ENCODE measurements around the gene PCBD1. TPM values are rescaled to one million over a fixed set of nuclear protein-coding genes. Genes with fewer than 3 reads are reported as not detected.
A peak's percentile ranks its signal among the peaks of the same experiment; 100 is the strongest.

The PCBD1 gene
- total RNA-seq, 1 experiment from 2014 or later = 39.7 TPM

- H3K9me3 ChIP-seq (ENCODE audit: control insufficient read depth, low read depth, low read length) = no peaks in the 10 kb centered on the region
- H2BK20ac ChIP-seq (ENCODE audit: low read depth, low read length, poor library complexity, severe bottlenecking) = no peak overlapping the region
- H2AK5ac ChIP-seq (ENCODE audit: insufficient read length, low read length) = no peak overlapping the region
- Mint-ChIP-seq H3K9me3 (no peaks in the 10 kb centered on the region), H3K27ac (peak overlapping the region in 2 of 3 experiments; percentile 38 to 66; a peak in 1 of 7 replicates), H3K36me3 (ENCODE audit: insufficient read depth in 1 of 3, low read depth in 3 of 3) (peaks cover 7 to 56% (median 41%) of the 10 kb centered on the region in 3 experiments), H3K4me3 (no peak overlapping the region), H3K27me3 (ENCODE audit: low read depth) (no peaks in the 10 kb centered on the region), H3K4me1 (peaks cover 12 to 13% of the 10 kb centered on the region in 2 experiments)
- H2BK12ac ChIP-seq (ENCODE audit: insufficient read length, low read depth, low read length) = no peak overlapping the region
- H4K8ac ChIP-seq (replicated peaks; ENCODE audit: insufficient read length, low read depth, low read length) = no peak overlapping the region
- no peak overlapping the region for H4K91ac ChIP-seq (ENCODE audit: insufficient read length, low read depth, low read length)
- no peaks in the 10 kb centered on the region for H3K79me1 ChIP-seq (ENCODE audit: insufficient read depth, low read depth, low read length, poor library complexity, severe bottlenecking)
- no peak overlapping the region for H3K56ac ChIP-seq (ENCODE audit: insufficient read length, low read depth, low read length)
- no peak for DNase-seq
- no peaks in the 10 kb centered on the region for H4K20me1 ChIP-seq (ENCODE audit: control insufficient read depth, insufficient read depth, insufficient read length)
- no peak overlapping the region for H2BK15ac ChIP-seq (ENCODE audit: low read depth, low read length)
- no peaks in the 10 kb centered on the region for H3K79me2 ChIP-seq (ENCODE audit: insufficient read depth, low read length)
- H3K4ac ChIP-seq (ENCODE audit: low read depth, low read length) = no peak overlapping the region
- H2BK120ac ChIP-seq (ENCODE audit: low read depth, low read length, poor library complexity, severe bottlenecking) = no peak overlapping the region
- TF ChIP-seq, protein P1, sequence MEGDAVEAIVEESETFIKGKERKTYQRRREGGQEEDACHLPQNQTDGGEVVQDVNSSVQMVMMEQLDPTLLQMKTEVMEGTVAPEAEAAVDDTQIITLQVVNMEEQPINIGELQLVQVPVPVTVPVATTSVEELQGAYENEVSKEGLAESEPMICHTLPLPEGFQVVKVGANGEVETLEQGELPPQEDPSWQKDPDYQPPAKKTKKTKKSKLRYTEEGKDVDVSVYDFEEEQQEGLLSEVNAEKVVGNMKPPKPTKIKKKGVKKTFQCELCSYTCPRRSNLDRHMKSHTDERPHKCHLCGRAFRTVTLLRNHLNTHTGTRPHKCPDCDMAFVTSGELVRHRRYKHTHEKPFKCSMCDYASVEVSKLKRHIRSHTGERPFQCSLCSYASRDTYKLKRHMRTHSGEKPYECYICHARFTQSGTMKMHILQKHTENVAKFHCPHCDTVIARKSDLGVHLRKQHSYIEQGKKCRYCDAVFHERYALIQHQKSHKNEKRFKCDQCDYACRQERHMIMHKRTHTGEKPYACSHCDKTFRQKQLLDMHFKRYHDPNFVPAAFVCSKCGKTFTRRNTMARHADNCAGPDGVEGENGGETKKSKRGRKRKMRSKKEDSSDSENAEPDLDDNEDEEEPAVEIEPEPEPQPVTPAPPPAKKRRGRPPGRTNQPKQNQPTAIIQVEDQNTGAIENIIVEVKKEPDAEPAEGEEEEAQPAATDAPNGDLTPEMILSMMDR (conservative IDR thresholded peaks at IDR 0.05) = no peak
- H3K4me1 ChIP-seq (ENCODE audit: insufficient read depth, low read length) = peaks cover 2% of the 10 kb centered on the region; the same call in 1 of the 2 replicates
- no peak overlapping the region for H3K14ac ChIP-seq (ENCODE audit: insufficient read depth, low read length)
- H3K27me3 ChIP-seq (ENCODE audit: insufficient read depth, low read length) = no peaks in the 10 kb centered on the region
- WGBS (ENCODE audit: extremely low coverage, insufficient read length, low lambda C conversion rate) = no CpG with 5 or more reads among the region's 4 CpGs
- no peak overlapping the region for H3K23ac ChIP-seq (ENCODE audit: insufficient read length, low read depth, low read length)
- H4K5ac ChIP-seq (ENCODE audit: insufficient read length, low read depth, low read length) = no peak overlapping the region
- H3K18ac ChIP-seq (ENCODE audit: insufficient read length, low read depth, low read length) = no peak overlapping the region
- H2AFZ ChIP-seq (ENCODE audit: low read length) = no peak overlapping the region
- H3T11ph ChIP-seq (ENCODE audit: low read length) = no peak overlapping the region
- no peak overlapping the region for H3K4me2 ChIP-seq (ENCODE audit: insufficient read depth, insufficient read length, low read length)
- H3K27ac ChIP-seq (ENCODE audit: insufficient read length, low read depth, low read length) = no peak overlapping the region
- H2BK5ac ChIP-seq (ENCODE audit: insufficient read length, low read length) = no peak overlapping the region
- no peaks in the 10 kb centered on the region for H3K23me2 ChIP-seq (ENCODE audit: insufficient read length, low read depth, low read length, poor library complexity, severe bottlenecking)
- no peak overlapping the region for H3K9ac ChIP-seq (ENCODE audit: extremely low read depth, insufficient read length, low read length)
Observed at GRCh38 chr10:70866424-70866823, 21.9 kb downstream of the PCBD1 start.

All from H9 (cell line).